Measurements from ENCODE around the gene TOMM40. TPM values are rescaled to one million over a fixed set of nuclear protein-coding genes. Genes with fewer than 3 reads are reported as not detected.

Gene TOMM40
- total and polyA plus RNA-seq, 2 of the 13 experiments (the other 11 are each of a cell fraction or from before 2014, with no cell fraction given) = 72.0 to 110 TPM

DNA sequence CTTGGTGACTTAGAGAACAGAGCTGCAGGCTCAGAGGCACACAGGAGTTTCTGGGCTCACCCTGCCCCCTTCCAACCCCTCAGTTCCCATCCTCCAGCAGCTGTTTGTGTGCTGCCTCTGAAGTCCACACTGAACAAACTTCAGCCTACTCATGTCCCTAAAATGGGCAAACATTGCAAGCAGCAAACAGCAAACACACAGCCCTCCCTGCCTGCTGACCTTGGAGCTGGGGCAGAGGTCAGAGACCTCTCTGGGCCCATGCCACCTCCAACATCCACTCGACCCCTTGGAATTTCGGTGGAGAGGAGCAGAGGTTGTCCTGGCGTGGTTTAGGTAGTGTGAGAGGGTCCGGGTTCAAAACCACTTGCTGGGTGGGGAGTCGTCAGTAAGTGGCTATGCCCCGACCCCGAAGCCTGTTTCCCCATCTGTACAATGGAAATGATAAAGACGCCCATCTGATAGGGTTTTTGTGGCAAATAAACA is 33.2 kb downstream of the TOMM40 start (continued):
- peak; percentile 84 for TF ChIP-seq PRDM10 (CRISPR knock-in tag; IDR thresholded peaks at IDR 0.05; ENCODE audit: low read depth)
- peak; percentile 62; the same call in 1 of the 2 replicates for TF ChIP-seq ZBTB21 (CRISPR knock-in tag; IDR thresholded peaks at IDR 0.05)
- peak; percentile 97; the same call in 1 of the 2 replicates for TF ChIP-seq ZNF292 (CRISPR knock-in tag; IDR thresholded peaks at IDR 0.05; ENCODE audit: borderline replicate concordance, low read depth)
- TF ChIP-seq ZNF350 (CRISPR knock-in tag; IDR thresholded peaks at IDR 0.05; ENCODE audit: borderline replicate concordance, low read depth) = peak; percentile 96
- TF ChIP-seq ZSCAN22 (CRISPR knock-in tag; IDR thresholded peaks at IDR 0.05) = 0 out of 2 replicates have a peak, but pooled peaks have one; percentile 37
- 0 out of 2 replicates have a peak, but pooled peaks have one; percentile 39 for TF ChIP-seq ZNF329 (CRISPR knock-in tag; IDR thresholded peaks at IDR 0.05; ENCODE audit: low read depth)
- TF ChIP-seq ZNF746 (CRISPR knock-in tag; IDR thresholded peaks at IDR 0.05) = peak; percentile 99
- peak; percentile 56; the same call in 1 of the 2 replicates for TF ChIP-seq TP53 (CRISPR knock-in tag; conservative IDR thresholded peaks at IDR 0.05)
- TF ChIP-seq, protein P1, sequence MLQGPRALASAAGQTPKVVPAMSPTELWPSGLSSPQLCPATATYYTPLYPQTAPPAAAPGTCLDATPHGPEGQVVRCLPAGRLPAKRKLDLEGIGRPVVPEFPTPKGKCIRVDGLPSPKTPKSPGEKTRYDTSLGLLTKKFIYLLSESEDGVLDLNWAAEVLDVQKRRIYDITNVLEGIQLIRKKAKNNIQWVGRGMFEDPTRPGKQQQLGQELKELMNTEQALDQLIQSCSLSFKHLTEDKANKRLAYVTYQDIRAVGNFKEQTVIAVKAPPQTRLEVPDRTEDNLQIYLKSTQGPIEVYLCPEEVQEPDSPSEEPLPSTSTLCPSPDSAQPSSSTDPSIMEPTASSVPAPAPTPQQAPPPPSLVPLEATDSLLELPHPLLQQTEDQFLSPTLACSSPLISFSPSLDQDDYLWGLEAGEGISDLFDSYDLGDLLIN (CRISPR knock-in tag; IDR thresholded peaks at IDR 0.05; ENCODE audit: borderline replicate concordance) = no peak
- no peak for TF ChIP-seq HNRNPUL1 (IDR thresholded peaks at IDR 0.05; ENCODE audit: low read depth, low read length)
- TF ChIP-seq NCOR1 (IDR thresholded peaks at IDR 0.05; ENCODE audit: borderline replicate concordance, low read length) = peak; percentile 92; the same call in 1 of the 2 replicates
- no peak for TF ChIP-seq KLF13 (CRISPR knock-in tag; IDR thresholded peaks at IDR 0.05)
- TF ChIP-seq REST (IDR thresholded peaks at IDR 0.05; ENCODE audit: borderline replicate concordance in 1 of 2, low read depth in 1 of 2, low read length in 2 of 2) = peak in 1 of 2 experiments; percentile 63; a peak in 1 of 4 replicates
- TF ChIP-seq SMAD9 (CRISPR knock-in tag; IDR thresholded peaks at IDR 0.05) = no peak
- no peak for TF ChIP-seq SRSF4 (IDR thresholded peaks at IDR 0.05; ENCODE audit: low read depth, low read length, poor library complexity, severe bottlenecking)
- no peak for TF ChIP-seq ZNF431 (CRISPR knock-in tag; IDR thresholded peaks at IDR 0.05; ENCODE audit: borderline replicate concordance, low read depth)
- no peak for TF ChIP-seq ATF5 (CRISPR knock-in tag; IDR thresholded peaks at IDR 0.05; ENCODE audit: low read depth)
- TF ChIP-seq MTF2 (CRISPR knock-in tag; IDR thresholded peaks at IDR 0.05; ENCODE audit: borderline replicate concordance) = no peak
- TF ChIP-seq MAFF (IDR thresholded peaks at IDR 0.05; ENCODE audit: low read depth, low read length) = no peak
- peak; percentile 48; the same call in 1 of the 2 replicates for TF ChIP-seq SMAD1 (CRISPR knock-in tag; IDR thresholded peaks at IDR 0.05; ENCODE audit: borderline replicate concordance, low read depth)

Measured in HepG2 (cell line).